Hepatocyte (in vitro differentiated cells): ENCODE data around the gene LGALS4. TPM values are rescaled to one million over a fixed set of nuclear protein-coding genes. Genes with fewer than 3 reads are reported as not detected.

Experiments
- DNase-seq: peaks from one replicate; pipeline ENCODE4 v3.0.0-alpha.2; 2016; ENCODE audit warnings: low spot score
- H2AFZ ChIP-seq: fragments of 200-600 bp; sonication (generic); 2 replicates; pipeline ENCODE4 v1.6.0; 2016; ENCODE audit warnings: antibody characterized with exemption, mild to moderate bottlenecking
- H3K27ac ChIP-seq: fragments of 200-600 bp; sonication (generic); 2 replicates; pipeline ENCODE4 v1.5.1; 2016; ENCODE audit warnings: mild to moderate bottlenecking
- H3K27me3 ChIP-seq: fragments of 200-600 bp; sonication (generic); 2 replicates; pipeline ENCODE4 v1.6.1; 2016
- H3K36me3 ChIP-seq: fragments of 200-600 bp; sonication (generic); replicated peaks from 2 replicates; pipeline ENCODE4 v1.5.1; 2016; ENCODE audit warnings: low read depth; ENCODE audit not compliant: insufficient read depth
- H3K4me1 ChIP-seq: fragments of 200-600 bp; sonication (generic); 2 replicates; pipeline ENCODE4 v1.5.1; 2016; ENCODE audit warnings: mild to moderate bottlenecking, moderate library complexity; ENCODE audit not compliant: insufficient read depth
- H3K4me2 ChIP-seq: fragments of 200-600 bp; sonication (generic); 2 replicates; pipeline ENCODE4 v1.6.0; 2016
- H3K4me3 ChIP-seq: fragments of 200-600 bp; sonication (generic); 2 replicates; pipeline ENCODE4 v1.5.1; 2016; ENCODE audit warnings: mild to moderate bottlenecking
- H3K79me2 ChIP-seq: fragments of 200-600 bp; sonication (generic); 2 replicates; pipeline ENCODE4 v1.6.0; 2017; ENCODE audit warnings: mild to moderate bottlenecking
- H3K9me2 ChIP-seq: fragments of 200-600 bp; sonication (generic); replicated peaks from 2 replicates; pipeline ENCODE4 v1.6.0; 2017; ENCODE audit warnings: mild to moderate bottlenecking; ENCODE audit not compliant: insufficient read depth
- H3K9me3 ChIP-seq: fragments of 200-600 bp; sonication (generic); 2 replicates; pipeline ENCODE4 v1.5.1; 2016; ENCODE audit warnings: low read depth, mild to moderate bottlenecking
- H4K20me1 ChIP-seq: fragments of 200-600 bp; sonication (generic); 2 replicates; pipeline ENCODE4 v1.6.0; 2016; ENCODE audit warnings: mild to moderate bottlenecking; ENCODE audit not compliant: insufficient read depth, poor library complexity, severe bottlenecking
- EZH2 ChIP-seq: fragments of 200-600 bp; sonication (generic); IDR thresholded peaks from 2 replicates; pipeline ENCODE4 v1.6.1; 2016; ENCODE audit warnings: antibody characterized with exemption, mild to moderate bottlenecking, borderline replicate concordance
- EZH2phosphoT487 ChIP-seq: fragments of 200-600 bp; sonication (generic); IDR thresholded peaks from one replicate; pipeline ENCODE4 v1.6.1; 2018; ENCODE audit warnings: antibody characterized with exemption, mild to moderate bottlenecking, low read depth, moderate library complexity; ENCODE audit not compliant: unreplicated experiment, severe bottlenecking
- WGBS: methylation state at CpG from one replicate; pipeline ENCODE4 v1.1.6; 2016; ENCODE audit warnings: low lambda C conversion rate; ENCODE audit errors: missing lambda C conversion rate; 5-methylcytosine and 5-hydroxymethylcytosine counted together
- polyA plus RNA-seq: library from polyadenylated mRNA; unstranded; fragments of >200 nt; fragmentation: Nextera tagmentation; extraction: Ambion mirVana; gene quantifications from 2 replicates; pipeline ENCODE4 v1.2.1, GENCODE V29; 2016
- total RNA-seq: library from RNA; depleted of rRNA; stranded (reverse); fragments of >200 nt; gene quantifications from 2 replicates; pipeline ENCODE4 v1.2.3, GENCODE V29; 2014
- TF ChIP-seq, protein P1 (sequence below): fragments of 200-600 bp; sonication (generic); IDR thresholded peaks from 2 replicates; pipeline ENCODE4 v1.5.1; 2016; ENCODE audit warnings: antibody characterized with exemption, mild to moderate bottlenecking; ENCODE audit not compliant: poor library complexity

Gene LGALS4
- total and polyA plus RNA-seq, 2 experiments from 2014 or later = 147 to 199 TPM

DNA sequence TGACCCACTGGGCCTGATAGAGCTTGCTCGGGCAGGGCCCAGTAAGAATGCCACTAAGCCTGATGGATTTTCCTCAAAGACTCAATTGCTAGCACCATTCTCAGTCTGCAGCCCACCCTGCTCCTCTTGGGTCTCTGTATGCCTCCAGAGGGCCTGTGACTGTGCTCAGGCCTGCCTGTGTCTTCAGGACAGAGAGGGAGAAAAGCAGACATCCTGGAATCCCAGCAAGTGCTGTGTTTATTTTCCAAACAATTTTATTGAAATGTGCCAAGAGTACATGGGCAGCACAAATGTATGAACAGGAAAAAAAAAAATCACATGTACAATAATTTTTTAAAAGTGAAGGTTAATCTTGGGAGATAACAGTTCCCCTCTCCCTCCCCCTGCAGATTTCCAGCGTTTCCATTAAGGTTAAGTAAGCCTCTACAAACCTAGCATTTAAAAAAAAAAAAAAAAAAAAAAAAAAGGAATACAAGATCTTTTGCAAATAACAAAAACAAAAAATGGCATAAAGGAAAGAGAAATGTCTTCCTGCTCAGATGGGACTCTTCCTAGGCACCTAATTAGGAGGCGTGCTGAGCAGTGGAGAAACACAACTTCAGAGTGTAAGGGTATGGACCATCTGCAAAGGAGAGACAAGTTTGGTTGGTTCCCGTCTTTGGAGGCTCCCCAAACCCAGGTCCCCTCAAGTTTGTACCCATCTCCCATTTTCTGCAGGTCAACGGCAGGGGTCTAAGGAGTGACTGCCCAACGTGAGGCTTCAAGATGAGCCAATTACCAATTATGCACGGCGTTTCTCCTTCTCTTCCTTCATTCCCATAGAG, 23.6 kb upstream of the LGALS4 start:
- Histone ChIP-seq H2AFZ (no peak overlapping the region), H3K79me2 (peaks cover 19% of the 10 kb centered on the region), H3K4me2 (no peak overlapping the region), H3K9me2 (no peaks in the 10 kb centered on the region), H3K36me3 (peaks cover 8% of the 10 kb centered on the region), H3K4me1 (peaks cover 38% of the 10 kb centered on the region), H3K9me3 (no peaks in the 10 kb centered on the region), H3K27me3 (no peaks in the 10 kb centered on the region), H3K27ac (peak overlapping the region; percentile 99), H4K20me1 (peaks cover 17% of the 10 kb centered on the region), H3K4me3 (no peak overlapping the region)
- TF ChIP-seq, protein P1, sequence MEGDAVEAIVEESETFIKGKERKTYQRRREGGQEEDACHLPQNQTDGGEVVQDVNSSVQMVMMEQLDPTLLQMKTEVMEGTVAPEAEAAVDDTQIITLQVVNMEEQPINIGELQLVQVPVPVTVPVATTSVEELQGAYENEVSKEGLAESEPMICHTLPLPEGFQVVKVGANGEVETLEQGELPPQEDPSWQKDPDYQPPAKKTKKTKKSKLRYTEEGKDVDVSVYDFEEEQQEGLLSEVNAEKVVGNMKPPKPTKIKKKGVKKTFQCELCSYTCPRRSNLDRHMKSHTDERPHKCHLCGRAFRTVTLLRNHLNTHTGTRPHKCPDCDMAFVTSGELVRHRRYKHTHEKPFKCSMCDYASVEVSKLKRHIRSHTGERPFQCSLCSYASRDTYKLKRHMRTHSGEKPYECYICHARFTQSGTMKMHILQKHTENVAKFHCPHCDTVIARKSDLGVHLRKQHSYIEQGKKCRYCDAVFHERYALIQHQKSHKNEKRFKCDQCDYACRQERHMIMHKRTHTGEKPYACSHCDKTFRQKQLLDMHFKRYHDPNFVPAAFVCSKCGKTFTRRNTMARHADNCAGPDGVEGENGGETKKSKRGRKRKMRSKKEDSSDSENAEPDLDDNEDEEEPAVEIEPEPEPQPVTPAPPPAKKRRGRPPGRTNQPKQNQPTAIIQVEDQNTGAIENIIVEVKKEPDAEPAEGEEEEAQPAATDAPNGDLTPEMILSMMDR = no peak
- TF ChIP-seq EZH2 (no peak), EZH2phosphoT487 (no peak)
- WGBS = 80% methylated on average over 8 of the region's 8 CpGs
- DNase-seq = no peak

DNA sequence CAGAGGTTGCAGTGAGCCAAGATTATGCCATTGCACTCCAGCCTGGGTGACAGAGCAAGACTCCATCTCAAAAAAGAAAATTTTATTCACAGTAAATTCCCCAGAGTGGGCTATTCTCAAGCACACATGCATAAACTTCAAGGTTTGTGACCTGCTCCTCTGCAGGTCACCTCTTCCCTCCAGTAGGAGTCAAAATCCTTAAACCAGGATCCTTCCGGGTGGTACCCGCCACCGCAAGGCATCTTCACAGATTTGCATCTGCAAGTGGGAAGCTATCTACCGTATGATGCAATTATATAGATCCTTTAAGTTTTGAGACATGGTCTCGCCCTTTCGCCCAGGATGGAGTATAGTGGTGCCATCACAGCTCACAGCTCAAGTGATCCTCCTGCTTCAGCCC, 21.8 kb upstream of the LGALS4 start:
- no peak overlapping the region for H3K4me3 ChIP-seq
- no peak overlapping the region for H2AFZ ChIP-seq
- no peak overlapping the region for H3K4me2 ChIP-seq
- no peaks in the 10 kb centered on the region for H3K27me3 ChIP-seq
- peaks cover 20% of the 10 kb centered on the region for H3K79me2 ChIP-seq
- no peaks in the 10 kb centered on the region for H3K9me3 ChIP-seq
- TF ChIP-seq EZH2phosphoT487 = no peak
- TF ChIP-seq, protein P1 = no peak
- no peak for TF ChIP-seq EZH2
- peaks cover 45% of the 10 kb centered on the region for H3K4me1 ChIP-seq
- no peak overlapping the region for H3K27ac ChIP-seq
- peaks cover 6% of the 10 kb centered on the region for H3K36me3 ChIP-seq
- no peak for DNase-seq
- H4K20me1 ChIP-seq = peaks cover 7% of the 10 kb centered on the region
- 98% methylated on average over 6 of the region's 6 CpGs for WGBS
- no peaks in the 10 kb centered on the region for H3K9me2 ChIP-seq

DNA sequence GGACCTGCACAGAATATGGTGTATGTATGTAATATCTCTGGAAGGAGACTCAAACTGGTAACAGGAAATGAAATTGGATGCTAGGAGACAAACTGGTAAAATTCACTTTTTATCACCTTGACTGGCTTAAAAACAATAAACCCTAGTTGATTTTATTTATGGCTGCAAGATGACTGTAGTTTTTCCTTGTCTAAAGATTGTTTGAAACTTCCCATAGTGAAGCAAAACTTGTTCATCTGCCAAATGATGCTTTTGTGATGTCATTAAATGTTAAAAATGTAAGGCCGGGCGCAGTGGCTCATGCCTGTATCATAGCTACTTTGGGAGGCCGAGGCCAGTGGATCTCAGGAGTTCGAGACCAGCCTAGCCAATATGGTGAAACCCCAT, 21.4 kb upstream of the LGALS4 start:
- Histone ChIP-seq H3K27ac (no peak overlapping the region), H3K9me3 (no peaks in the 10 kb centered on the region), H3K79me2 (peaks cover 19% of the 10 kb centered on the region), H3K4me2 (no peak overlapping the region), H4K20me1 (peaks cover 4% of the 10 kb centered on the region), H3K36me3 (peaks cover 1% of the 10 kb centered on the region), H3K4me3 (no peak overlapping the region), H3K4me1 (peaks cover 40% of the 10 kb centered on the region), H3K27me3 (no peaks in the 10 kb centered on the region), H2AFZ (no peak overlapping the region), H3K9me2 (no peaks in the 10 kb centered on the region)
- TF ChIP-seq EZH2phosphoT487 (no peak), EZH2 (no peak)
- TF ChIP-seq, protein P1 = no peak
- WGBS = 93% methylated on average over 4 of the region's 4 CpGs
- DNase-seq = no peak

DNA sequence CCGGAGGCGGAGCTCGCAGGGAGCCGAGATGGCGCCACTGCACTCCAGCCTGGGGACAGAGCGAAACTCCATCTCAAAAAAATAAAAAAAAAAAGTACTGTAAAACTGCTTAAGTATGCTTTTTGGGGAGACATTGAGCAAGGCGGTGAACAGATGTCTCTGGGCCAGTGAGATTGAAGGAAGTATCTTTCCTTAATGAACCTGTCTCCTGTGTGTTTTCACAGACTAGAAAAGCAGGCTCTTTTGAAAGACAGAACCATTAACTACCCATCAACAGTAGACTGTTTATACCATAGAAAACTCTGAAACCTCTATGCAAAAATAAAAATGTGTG, 20.3 kb upstream of the LGALS4 start:
- Histone ChIP-seq H3K4me2 (no peak overlapping the region), H3K9me2 (no peaks in the 10 kb centered on the region), H3K27me3 (no peaks in the 10 kb centered on the region), H4K20me1 (no peaks in the 10 kb centered on the region), H3K4me3 (no peak overlapping the region), H3K27ac (peak overlapping the region; percentile 88), H3K79me2 (peaks cover 25% of the 10 kb centered on the region), H3K36me3 (no peaks in the 10 kb centered on the region), H2AFZ (no peak overlapping the region), H3K4me1 (peaks cover 32% of the 10 kb centered on the region), H3K9me3 (no peaks in the 10 kb centered on the region)
- no peak for DNase-seq
- TF ChIP-seq, protein P1 = no peak
- no peak for TF ChIP-seq EZH2phosphoT487
- no peak for TF ChIP-seq EZH2
- whole genome bisulfite sequencing = 96% methylated on average over 7 of the region's 7 CpGs
